PFSK-1 (cell line): ENCODE results near the gene GSE1.

ENCODE experiments used
- POLR2AphosphoS5 ChIP-seq: IDR thresholded peaks from 2 replicates; pipeline ENCODE4 v1.6.1; 2012; ENCODE audit warnings: low read depth, mild to moderate bottlenecking, control low read depth, low read length, moderate library complexity
- TF ChIP-seq, protein P1 (sequence below), 2 experiments: IDR thresholded peaks; 2 replicates each; pipeline versions ENCODE4 v1.6.1 to v1.8.0; 2011 to 2012; ENCODE audit warnings: low read depth in 2 of 2, low read length in 2 of 2, control low read depth in 1 of 2, inconsistent platforms in 1 of 2, mild to moderate bottlenecking in 1 of 2, moderate library complexity in 1 of 2; ENCODE audit not compliant: insufficient read depth in 1 of 2

DNA sequence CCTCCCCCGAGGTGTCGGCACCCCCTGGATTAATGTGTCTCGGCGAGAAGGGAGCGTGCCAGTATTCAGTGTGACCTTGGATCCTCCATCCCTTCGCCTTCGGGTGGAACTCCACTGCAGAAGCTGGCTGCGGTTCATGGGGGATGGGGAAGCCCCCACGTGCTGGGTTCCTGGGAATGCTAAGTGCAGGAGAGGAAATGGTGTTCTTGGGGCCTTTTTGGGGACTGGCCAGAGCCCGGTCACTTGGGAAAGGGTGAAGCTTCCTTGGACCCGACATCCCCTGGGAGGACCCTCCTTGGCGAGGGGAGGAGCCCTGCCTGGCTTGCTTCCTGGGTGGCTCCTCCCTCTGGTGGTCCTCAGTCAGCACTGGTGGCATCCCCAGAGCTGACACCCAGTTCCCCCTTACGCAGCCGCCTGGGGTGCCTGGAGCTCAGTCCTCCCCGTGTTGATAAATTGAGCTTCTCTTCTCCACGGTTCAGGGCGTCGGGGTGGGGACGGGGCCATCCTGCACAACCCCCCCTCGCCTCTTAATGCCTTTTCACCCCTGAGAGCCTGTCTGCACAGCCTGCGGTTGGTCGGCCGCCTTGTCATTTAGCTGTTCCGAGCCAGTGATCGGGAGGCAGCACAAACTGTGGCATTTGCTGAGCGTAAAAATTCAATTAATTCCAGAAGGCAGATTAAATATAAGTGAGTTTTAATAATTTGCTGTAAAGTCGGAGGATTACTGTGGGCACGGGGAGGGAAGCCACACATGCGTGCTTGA lies 30.7 kb upstream of the GSE1 start:
- TF ChIP-seq, protein P1, sequence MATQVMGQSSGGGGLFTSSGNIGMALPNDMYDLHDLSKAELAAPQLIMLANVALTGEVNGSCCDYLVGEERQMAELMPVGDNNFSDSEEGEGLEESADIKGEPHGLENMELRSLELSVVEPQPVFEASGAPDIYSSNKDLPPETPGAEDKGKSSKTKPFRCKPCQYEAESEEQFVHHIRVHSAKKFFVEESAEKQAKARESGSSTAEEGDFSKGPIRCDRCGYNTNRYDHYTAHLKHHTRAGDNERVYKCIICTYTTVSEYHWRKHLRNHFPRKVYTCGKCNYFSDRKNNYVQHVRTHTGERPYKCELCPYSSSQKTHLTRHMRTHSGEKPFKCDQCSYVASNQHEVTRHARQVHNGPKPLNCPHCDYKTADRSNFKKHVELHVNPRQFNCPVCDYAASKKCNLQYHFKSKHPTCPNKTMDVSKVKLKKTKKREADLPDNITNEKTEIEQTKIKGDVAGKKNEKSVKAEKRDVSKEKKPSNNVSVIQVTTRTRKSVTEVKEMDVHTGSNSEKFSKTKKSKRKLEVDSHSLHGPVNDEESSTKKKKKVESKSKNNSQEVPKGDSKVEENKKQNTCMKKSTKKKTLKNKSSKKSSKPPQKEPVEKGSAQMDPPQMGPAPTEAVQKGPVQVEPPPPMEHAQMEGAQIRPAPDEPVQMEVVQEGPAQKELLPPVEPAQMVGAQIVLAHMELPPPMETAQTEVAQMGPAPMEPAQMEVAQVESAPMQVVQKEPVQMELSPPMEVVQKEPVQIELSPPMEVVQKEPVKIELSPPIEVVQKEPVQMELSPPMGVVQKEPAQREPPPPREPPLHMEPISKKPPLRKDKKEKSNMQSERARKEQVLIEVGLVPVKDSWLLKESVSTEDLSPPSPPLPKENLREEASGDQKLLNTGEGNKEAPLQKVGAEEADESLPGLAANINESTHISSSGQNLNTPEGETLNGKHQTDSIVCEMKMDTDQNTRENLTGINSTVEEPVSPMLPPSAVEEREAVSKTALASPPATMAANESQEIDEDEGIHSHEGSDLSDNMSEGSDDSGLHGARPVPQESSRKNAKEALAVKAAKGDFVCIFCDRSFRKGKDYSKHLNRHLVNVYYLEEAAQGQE (IDR thresholded peaks at IDR 0.05; ENCODE audit: insufficient read depth in 1 of 2, low read depth in 2 of 2, low read length in 2 of 2), result no peak
- TF ChIP-seq POLR2AphosphoS5, result no peak
